ENCODE measurements around the gene MAML3.

MAML3 gene

GRCh38 chr4:139889901-139890300, 264.1 kb downstream of the MAML3 start:
- Mint-ChIP-seq H3K4me1 (peaks cover 9% of the 10 kb centered on the region), H3K27me3 (no peaks in the 10 kb centered on the region), H3K9me3 (no peaks in the 10 kb centered on the region), H3K4me3 (no peak overlapping the region), H3K27ac (no peak overlapping the region)
- DNase-seq (no peak), ATAC-seq (no peak)

GRCh38 chr4:139889264-139889663, 264.7 kb downstream of the MAML3 start:
- Mint-ChIP-seq H3K27ac (no peak overlapping the region), H3K4me3 (no peak overlapping the region), H3K9me3 (no peaks in the 10 kb centered on the region), H3K27me3 (no peaks in the 10 kb centered on the region), H3K4me1 (peaks cover 9% of the 10 kb centered on the region)
- DNase-seq (peak in 1 of 2 donors; percentile 10), ATAC-seq (peak; percentile 65)

GRCh38 chr4:139887962-139888735, 265.8 kb downstream of the MAML3 start:
- no peak overlapping the region for H3K4me3 Mint-ChIP-seq
- peaks cover 0 to 5% of the 10 kb centered on the region in 2 donors for H3K9me3 Mint-ChIP-seq
- no peak for DNase-seq
- no peaks in the 10 kb centered on the region for H3K27me3 Mint-ChIP-seq
- peaks cover 9% of the 10 kb centered on the region for H3K4me1 Mint-ChIP-seq
- no peak overlapping the region for H3K27ac Mint-ChIP-seq
- no peak for ATAC-seq

GRCh38 chr4:139887376-139887802, 266.6 kb downstream of the MAML3 start:
- H3K4me1 Mint-ChIP-seq: peaks cover 9% of the 10 kb centered on the region
- H3K9me3 Mint-ChIP-seq: peaks cover 0 to 11% of the 10 kb centered on the region in 2 donors
- no peaks in the 10 kb centered on the region for H3K27me3 Mint-ChIP-seq
- DNase-seq (no peak), ATAC-seq (no peak)
- H3K4me3 Mint-ChIP-seq: no peak overlapping the region
- H3K27ac Mint-ChIP-seq: no peak overlapping the region

- ATAC-seq: no peak
- Mint-ChIP-seq H3K27ac (no peak overlapping the region), H3K4me1 (peaks cover 9% of the 10 kb centered on the region), H3K27me3 (no peaks in the 10 kb centered on the region), H3K4me3 (no peak overlapping the region), H3K9me3 (peaks cover 0 to 11% of the 10 kb centered on the region in 2 donors)
- no peak for DNase-seq
Observed at GRCh38 chr4:139886798-139887197, 267.2 kb downstream of the MAML3 start.

GRCh38 chr4:139884438-139884837, 269.5 kb downstream of the MAML3 start:
- no peak overlapping the region for H3K27ac Mint-ChIP-seq

GRCh38 chr4:139880841-139881240, 273.1 kb downstream of the MAML3 start:
- no peak overlapping the region for H3K4me3 Mint-ChIP-seq
- H3K4me1 Mint-ChIP-seq: peaks cover 6% of the 10 kb centered on the region
- H3K9me3 Mint-ChIP-seq: peaks cover 0 to 11% of the 10 kb centered on the region in 2 donors
- no peak for ATAC-seq
- no peak overlapping the region for H3K27ac Mint-ChIP-seq
- no peak for DNase-seq
- no peaks in the 10 kb centered on the region for H3K27me3 Mint-ChIP-seq

More at GRCh38 chr4:139884438-139884837, 269.5 kb downstream of the MAML3 start:
- no peak overlapping the region for H3K4me3 Mint-ChIP-seq
- H3K9me3 Mint-ChIP-seq: peaks cover 0 to 11% of the 10 kb centered on the region in 2 donors
- H3K4me1 Mint-ChIP-seq: peaks cover 5% of the 10 kb centered on the region
- ATAC-seq (no peak), DNase-seq (no peak)
- H3K27me3 Mint-ChIP-seq: no peaks in the 10 kb centered on the region

- Mint-ChIP-seq H3K27me3 (no peaks in the 10 kb centered on the region), H3K27ac (no peak overlapping the region)
Observed at GRCh38 chr4:139878050-139878449, 275.9 kb downstream of the MAML3 start.

GRCh38 chr4:139876337-139876941, 277.5 kb downstream of the MAML3 start:
- peak; percentile 87 for ATAC-seq
- H3K27ac Mint-ChIP-seq: no peak overlapping the region
- H3K4me3 Mint-ChIP-seq: no peak overlapping the region
- H3K27me3 Mint-ChIP-seq: no peaks in the 10 kb centered on the region
- DNase-seq: peak in 1 of 2 donors; percentile 28
- H3K9me3 Mint-ChIP-seq: peaks cover 0 to 4% of the 10 kb centered on the region in 2 donors
- H3K4me1 Mint-ChIP-seq: peaks cover 13% of the 10 kb centered on the region

More at GRCh38 chr4:139878050-139878449, 275.9 kb downstream of the MAML3 start:
- no peak for ATAC-seq
- H3K9me3 Mint-ChIP-seq: peaks cover 0 to 5% of the 10 kb centered on the region in 2 donors
- H3K4me1 Mint-ChIP-seq: peaks cover 6% of the 10 kb centered on the region
- no peak overlapping the region for H3K4me3 Mint-ChIP-seq
- no peak for DNase-seq

- H3K9me3 Mint-ChIP-seq: peaks cover 0 to 4% of the 10 kb centered on the region in 2 donors
- no peak for DNase-seq
- no peak overlapping the region for H3K27ac Mint-ChIP-seq
- H3K27me3 Mint-ChIP-seq: no peaks in the 10 kb centered on the region
- no peak overlapping the region for H3K4me3 Mint-ChIP-seq
- H3K4me1 Mint-ChIP-seq: peaks cover 13% of the 10 kb centered on the region
- ATAC-seq: no peak
Observed at GRCh38 chr4:139875411-139875825, 278.6 kb downstream of the MAML3 start.

GRCh38 chr4:139873111-139873860, 280.7 kb downstream of the MAML3 start:
- no peak overlapping the region for H3K27ac Mint-ChIP-seq
- DNase-seq: no peak
- no peak overlapping the region for H3K4me3 Mint-ChIP-seq
- no peaks in the 10 kb centered on the region for H3K27me3 Mint-ChIP-seq
- peak; percentile 41 for ATAC-seq
- peaks cover 13% of the 10 kb centered on the region for H3K4me1 Mint-ChIP-seq
- H3K9me3 Mint-ChIP-seq: peaks cover 0 to 4% of the 10 kb centered on the region in 2 donors

GRCh38 chr4:139872274-139872673, 281.7 kb downstream of the MAML3 start:
- Mint-ChIP-seq H3K4me1 (peaks cover 13% of the 10 kb centered on the region), H3K9me3 (peaks cover 0 to 4% of the 10 kb centered on the region in 2 donors), H3K27ac (peak overlapping the region in 1 of 2 donors; percentile 62), H3K4me3 (peak overlapping the region in 1 of 2 donors; percentile 37), H3K27me3 (no peaks in the 10 kb centered on the region)
- peak; percentile 87 for ATAC-seq
- DNase-seq: no peak

- ATAC-seq (no peak), DNase-seq (no peak)
- no peak overlapping the region for H3K4me3 Mint-ChIP-seq
- no peaks in the 10 kb centered on the region for H3K27me3 Mint-ChIP-seq
- H3K27ac Mint-ChIP-seq: no peak overlapping the region
- peaks cover 6% of the 10 kb centered on the region for H3K4me1 Mint-ChIP-seq
- peaks cover 0 to 4% of the 10 kb centered on the region in 2 donors for H3K9me3 Mint-ChIP-seq
Observed at GRCh38 chr4:139869810-139870209, 284.2 kb downstream of the MAML3 start.

- Mint-ChIP-seq H3K4me3 (no peak overlapping the region), H3K27me3 (no peaks in the 10 kb centered on the region), H3K27ac (no peak overlapping the region), H3K9me3 (no peaks in the 10 kb centered on the region), H3K4me1 (no peaks in the 10 kb centered on the region)
- ATAC-seq (no peak), DNase-seq (no peak)
Observed at GRCh38 chr4:139866276-139866962, 287.6 kb downstream of the MAML3 start.

- DNase-seq (no peak), ATAC-seq (no peak)
- Mint-ChIP-seq H3K9me3 (no peaks in the 10 kb centered on the region), H3K4me1 (no peaks in the 10 kb centered on the region), H3K27ac (no peak overlapping the region), H3K4me3 (no peak overlapping the region), H3K27me3 (no peaks in the 10 kb centered on the region)
Observed at GRCh38 chr4:139865537-139865936, 288.4 kb downstream of the MAML3 start.

Measured in stimulated activated naive CD8-positive, alpha-beta T cell treated with anti-CD3 and anti-CD28 coated beads, Interleukin-15, amount 100 ng/mL, for 72 hours (primary cell).